K562 (cell line): ENCODE data around the gene SAFB. TPM values are rescaled to one million over a fixed set of nuclear protein-coding genes. Genes with fewer than 3 reads are reported as not detected.

Experiments
- CHD2 ChIP-seq: IDR thresholded peaks from 2 replicates; pipeline ENCODE4 v1.6.1; 2011; ENCODE audit warnings: low read depth, low read length
- E2F3 ChIP-seq: fragments of 250-450 bp; sonication (Bioruptor Pico); IDR thresholded peaks from 2 replicates; pipeline ENCODE4 v1.4.0; 2020; ENCODE audit warnings: mild to moderate bottlenecking
- FOXM1 ChIP-seq, 2 experiments: fragments of 450-650 bp in 1 of 2; sonication (generic) in 1 of 2; formaldehyde crosslinking in 1 of 2; IDR thresholded peaks; 2 replicates each; pipeline versions ENCODE4 v1.6.1 to v1.9.0; 2017 to 2022; ENCODE audit warnings: low read depth in 2 of 2, mild to moderate bottlenecking in 2 of 2, missing genetic modification reagents in 1 of 2, moderate library complexity in 1 of 2
- HDAC3 ChIP-seq: fragments of 450-650 bp; IDR thresholded peaks from 2 replicates; pipeline ENCODE4 v1.6.1; 2018; ENCODE audit warnings: borderline replicate concordance, mild to moderate bottlenecking, moderate library complexity; ENCODE audit not compliant: partially characterized antibody
- HES1 ChIP-seq: fragments of 450-650 bp; IDR thresholded peaks from 2 replicates; pipeline ENCODE4 v1.6.1; 2016; ENCODE audit warnings: low read depth, mild to moderate bottlenecking, moderate library complexity
- HMG20B ChIP-seq: fragments of 250-450 bp; sonication (Bioruptor Pico); IDR thresholded peaks from 2 replicates; pipeline ENCODE4 v1.5.0; 2021; ENCODE audit warnings: mild to moderate bottlenecking
- KLF10 ChIP-seq: fragments of 250-450 bp; sonication (Bioruptor Pico); IDR thresholded peaks from 2 replicates; pipeline ENCODE4 v1.6.1; 2021; ENCODE audit warnings: matching md5 sums
- LARP7 ChIP-seq: fragments of 450-650 bp; IDR thresholded peaks from 2 replicates; pipeline ENCODE4 v1.6.1; 2016
- MCM7 ChIP-seq, 2 experiments: fragments of 450-650 bp; IDR thresholded peaks; 2 replicates each; pipeline ENCODE4 v1.6.1; 2016 to 2018
- NEUROD1 ChIP-seq: fragments of 150-350 bp; IDR thresholded peaks from 2 replicates; pipeline ENCODE4 v1.6.1; 2014; ENCODE audit warnings: borderline replicate concordance, low read length, low read depth; ENCODE audit not compliant: partially characterized antibody
- NFIC ChIP-seq: fragments of 450-650 bp; IDR thresholded peaks from 2 replicates; pipeline ENCODE4 v1.6.1; 2017; ENCODE audit warnings: mild to moderate bottlenecking, inconsistent platforms
- POLR2B ChIP-seq: fragments of 450-650 bp; IDR thresholded peaks from 2 replicates; pipeline ENCODE4 v1.6.1; 2018; ENCODE audit warnings: low read depth; ENCODE audit not compliant: partially characterized antibody
- SMARCC2 ChIP-seq: fragments of 450-650 bp; IDR thresholded peaks from 2 replicates; pipeline ENCODE4 v1.6.1; 2017; ENCODE audit warnings: antibody characterized with exemption, moderate library complexity, mild to moderate bottlenecking, low read depth
- SREBF1 ChIP-seq: fragments of 150-350 bp; IDR thresholded peaks from 2 replicates; pipeline ENCODE4 v1.6.1; 2014; ENCODE audit warnings: antibody characterized with exemption, low read depth, low read length, borderline replicate concordance
- TRIM24 ChIP-seq, 2 experiments: fragments of 450-650 bp; IDR thresholded peaks; 2 replicates each; pipeline ENCODE4 v1.6.1; 2016
- TRIM28 ChIP-seq: fragments of 450-650 bp; IDR thresholded peaks from 2 replicates; pipeline ENCODE4 v1.6.1; 2017
- U2AF1 ChIP-seq: fragments of 200-400 bp; formaldehyde crosslinking; optimal IDR thresholded peaks from 2 replicates; pipeline ENCODE3; 2017; ENCODE audit warnings: mild to moderate bottlenecking, low read depth, low read length, moderate library complexity
- ZNF133 ChIP-seq: fragments of 250-450 bp; sonication (Bioruptor Pico); IDR thresholded peaks from 2 replicates; pipeline ENCODE4 v1.4.0; 2020; ENCODE audit warnings: mild to moderate bottlenecking
- ZNF146 ChIP-seq: IDR thresholded peaks from one replicate; pipeline ENCODE4 v1.6.1; 2018; ENCODE audit warnings: missing compliant biosample characterization; ENCODE audit not compliant: unreplicated experiment
- ZNF175 ChIP-seq: fragments of 200-800 bp; sonication (Bioruptor generic); IDR thresholded peaks from 2 replicates; pipeline ENCODE4 v1.6.1; 2016; ENCODE audit warnings: low read depth, mild to moderate bottlenecking, missing genetic modification characterization, missing compliant biosample characterization
- ZNF41 ChIP-seq: fragments of 250-450 bp; sonication (Bioruptor Pico); conservative IDR thresholded peaks from 2 replicates; pipeline ENCODE4 v1.4.0; 2020; ENCODE audit warnings: mild to moderate bottlenecking
- ZNF561 ChIP-seq: fragments of 450-650 bp; formaldehyde crosslinking; conservative IDR thresholded peaks from 2 replicates; pipeline ENCODE4 v1.4.0; 2020; ENCODE audit warnings: mild to moderate bottlenecking, moderate library complexity
- ZNF655 ChIP-seq: fragments of 250-450 bp; sonication (Bioruptor Pico); IDR thresholded peaks from 2 replicates; pipeline ENCODE4 v1.5.0; 2021
- ZNF707 ChIP-seq: fragments of 250-450 bp; sonication (Bioruptor Pico); conservative IDR thresholded peaks from 2 replicates; pipeline ENCODE4 v1.8.0; 2022; ENCODE audit warnings: inconsistent platforms, mild to moderate bottlenecking, moderate library complexity
- polyA plus RNA-seq, 8 experiments: library from polyadenylated mRNA; depleted of rRNA in 4 of 8; stranded (reverse) in 5 of 8; unstranded in 3 of 8; fragments of >200 nt; fragmentation: Nextera tagmentation in 2 of 8; fragmentation: Illumina TruSeq in 1 of 8; extraction: Ambion mirVana in 2 of 8; extraction: Trizol in 1 of 8; gene quantifications; 2 replicates each; pipeline versions ENCODE4 v1.2.1 to v1.2.3, GENCODE V29; 2011 to 2014; ENCODE audit warnings: inconsistent platforms in 1 of 8, missing spikeins in 1 of 8
- total RNA-seq, 7 experiments: library from RNA; depleted of rRNA in 6 of 7; stranded (reverse); fragments of >200 nt in 6 of 7; fragmentation: Illumina TruSeq in 2 of 7; extraction: Trizol in 2 of 7; gene quantifications; 2 replicates each; pipeline versions ENCODE4 v1.2.1 to v1.2.3, GENCODE V29; 2011 to 2021; ENCODE audit warnings: low replicate concordance in 1 of 7
- TF ChIP-seq, protein P1 (sequence below): sonication (generic); formaldehyde crosslinking; IDR thresholded peaks from 2 replicates; pipeline ENCODE4 v1.4.0; 2020; ENCODE audit warnings: mild to moderate bottlenecking, missing genetic modification reagents
- TF ChIP-seq, protein P2 (sequence below): IDR thresholded peaks from 2 replicates; pipeline ENCODE4 v1.6.1; 2016; ENCODE audit warnings: missing genetic modification characterization, missing compliant biosample characterization

SAFB gene
- total and polyA plus RNA-seq, 9 of the 15 experiments (the other 6 are each of a cell fraction or from before 2014, with no cell fraction given) = 1.1 to 151 (median 83.1) TPM

- TF ChIP-seq SREBF1 = peak; percentile 52; the same call in 1 of the 2 replicates
- TF ChIP-seq U2AF1 = no peak
- TF ChIP-seq ZNF561 (CRISPR knock-in tag) = 0 out of 2 replicates have a peak, but pooled peaks have one; percentile 61
- TF ChIP-seq LARP7 = no peak
- TF ChIP-seq ZNF133 (CRISPR knock-in tag) = peak; percentile 92
- TF ChIP-seq, protein P1, sequence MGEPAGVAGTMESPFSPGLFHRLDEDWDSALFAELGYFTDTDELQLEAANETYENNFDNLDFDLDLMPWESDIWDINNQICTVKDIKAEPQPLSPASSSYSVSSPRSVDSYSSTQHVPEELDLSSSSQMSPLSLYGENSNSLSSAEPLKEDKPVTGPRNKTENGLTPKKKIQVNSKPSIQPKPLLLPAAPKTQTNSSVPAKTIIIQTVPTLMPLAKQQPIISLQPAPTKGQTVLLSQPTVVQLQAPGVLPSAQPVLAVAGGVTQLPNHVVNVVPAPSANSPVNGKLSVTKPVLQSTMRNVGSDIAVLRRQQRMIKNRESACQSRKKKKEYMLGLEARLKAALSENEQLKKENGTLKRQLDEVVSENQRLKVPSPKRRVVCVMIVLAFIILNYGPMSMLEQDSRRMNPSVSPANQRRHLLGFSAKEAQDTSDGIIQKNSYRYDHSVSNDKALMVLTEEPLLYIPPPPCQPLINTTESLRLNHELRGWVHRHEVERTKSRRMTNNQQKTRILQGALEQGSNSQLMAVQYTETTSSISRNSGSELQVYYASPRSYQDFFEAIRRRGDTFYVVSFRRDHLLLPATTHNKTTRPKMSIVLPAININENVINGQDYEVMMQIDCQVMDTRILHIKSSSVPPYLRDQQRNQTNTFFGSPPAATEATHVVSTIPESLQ = no peak
- no peak for TF ChIP-seq TRIM28
- TF ChIP-seq ZNF707 (CRISPR knock-in tag) = peak; percentile 73
- no peak for TF ChIP-seq HDAC3
- no peak for TF ChIP-seq FOXM1 (IDR thresholded peaks at IDR 0.05; ENCODE audit: low read depth)
- TF ChIP-seq FOXM1 (CRISPR knock-in tag; IDR thresholded peaks at IDR 0.05; ENCODE audit: low read depth) = no peak
- TF ChIP-seq ZNF146 (CRISPR knock-in tag) = no peak
- TF ChIP-seq SMARCC2 = no peak
- TF ChIP-seq HMG20B (CRISPR knock-in tag) = no peak
- 0 out of 2 replicates have a peak, but pooled peaks have one; percentile 16 for TF ChIP-seq CHD2
- TF ChIP-seq ZNF175 = peak; percentile 99
- TF ChIP-seq, protein P2, sequence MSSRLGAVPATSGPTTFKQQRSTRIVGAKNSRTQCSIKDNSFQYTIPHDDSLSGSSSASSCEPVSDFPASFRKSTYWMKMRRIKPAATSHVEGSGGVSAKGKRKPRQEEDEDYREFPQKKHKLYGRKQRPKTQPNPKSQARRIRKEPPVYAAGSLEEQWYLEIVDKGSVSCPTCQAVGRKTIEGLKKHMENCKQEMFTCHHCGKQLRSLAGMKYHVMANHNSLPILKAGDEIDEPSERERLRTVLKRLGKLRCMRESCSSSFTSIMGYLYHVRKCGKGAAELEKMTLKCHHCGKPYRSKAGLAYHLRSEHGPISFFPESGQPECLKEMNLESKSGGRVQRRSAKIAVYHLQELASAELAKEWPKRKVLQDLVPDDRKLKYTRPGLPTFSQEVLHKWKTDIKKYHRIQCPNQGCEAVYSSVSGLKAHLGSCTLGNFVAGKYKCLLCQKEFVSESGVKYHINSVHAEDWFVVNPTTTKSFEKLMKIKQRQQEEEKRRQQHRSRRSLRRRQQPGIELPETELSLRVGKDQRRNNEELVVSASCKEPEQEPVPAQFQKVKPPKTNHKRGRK (tag) = no peak
- TF ChIP-seq TRIM24 (IDR thresholded peaks at IDR 0.05) = peak; percentile 22; a peak in 2 of 4 replicates
- no peak for TF ChIP-seq POLR2B
- TF ChIP-seq HES1 = no peak
- TF ChIP-seq NFIC = no peak
- TF ChIP-seq ZNF655 (CRISPR knock-in tag) = no peak
- no peak for TF ChIP-seq KLF10
- peak; percentile 92 for TF ChIP-seq ZNF41 (CRISPR knock-in tag)
- TF ChIP-seq NEUROD1 = no peak
- TF ChIP-seq E2F3 (CRISPR knock-in tag) = peak; percentile 88
- TF ChIP-seq MCM7 (IDR thresholded peaks at IDR 0.05) = no peak
Observed at GRCh38 chr19:5627395-5627904, 4.6 kb downstream of the SAFB start (continued).
